Breast epithelium (tissue), 4 donors: ENCODE results near the gene NBAS. TPM values are rescaled to one million over a fixed set of nuclear protein-coding genes. Genes with fewer than 3 reads are reported as not detected.
"Not testable (repeated sequence)": the region's sequence is repeated elsewhere in the genome, so short reads cannot be mapped to it uniquely, and the experiment has no call there.

Experiments
- DNase-seq, 2 donors: peaks; one replicate each; pipeline ENCODE4 v3.0.0-alpha.2; 2019; ENCODE audit warnings: low spot score in 2 of 2
- H3K27ac ChIP-seq, 2 donors: fragments of 200-600 bp; sonication (generic) in 1 of 2; one replicate each; pipeline ENCODE4 v1.5.1; 2016 to 2019; ENCODE audit warnings: mild to moderate bottlenecking in 1 of 2
- H3K27me3 ChIP-seq, 2 donors: fragments of 200-600 bp; sonication (generic) in 1 of 2; one replicate each; pipeline versions ENCODE4 v1.5.1 to v1.6.0; 2017 to 2019; ENCODE audit warnings: control low read depth in 1 of 2, mild to moderate bottlenecking in 1 of 2
- H3K36me3 ChIP-seq: fragments of 200-600 bp; one replicate; pipeline ENCODE4 v1.5.1; 2019
- H3K4me1 ChIP-seq, 2 donors: fragments of 200-600 bp; sonication (generic); one replicate each; pipeline ENCODE4 v1.5.1; 2016 to 2019; ENCODE audit warnings: control low read depth in 1 of 2
- H3K4me3 ChIP-seq, 3 donors: fragments of 200-600 bp; sonication (generic); 1 replicate in 2 of 3; 2 replicates in 1 of 3; pipeline ENCODE4 v1.5.1; 2016 to 2019; ENCODE audit warnings: mild to moderate bottlenecking in 3 of 3, moderate library complexity in 2 of 3
- H3K9me3 ChIP-seq, 2 donors: fragments of 200-600 bp; sonication (generic) in 1 of 2; one replicate each; pipeline ENCODE4 v1.5.1; 2016 to 2019; ENCODE audit warnings: control low read depth in 1 of 2
- POLR2A ChIP-seq: fragments of 450-650 bp; IDR thresholded peaks from one replicate; pipeline ENCODE4 v1.6.1; 2016; ENCODE audit warnings: antibody characterized with exemption, mild to moderate bottlenecking, moderate library complexity
- POLR2AphosphoS5 ChIP-seq, 3 donors: sonication (generic); formaldehyde crosslinking; IDR thresholded peaks; one replicate each; pipeline ENCODE4 v1.6.1; 2017; ENCODE audit warnings: antibody characterized with exemption in 3 of 3
- intact Hi-C: fragments of 100-400 bp; cut with DNase I; formaldehyde crosslinking; loops from one replicate; pipeline ENCODE4 v1.15.1; 2023; ENCODE audit warnings: low total_unique reads
- total RNA-seq, 3 donors: library from RNA; depleted of rRNA; stranded (reverse); fragments of >200 nt; gene quantifications; one replicate each; pipeline ENCODE4 v1.1.0, GENCODE V29; 2016
- TF ChIP-seq, protein P1 (sequence below), 3 donors: fragments of 450-650 bp; IDR thresholded peaks; one replicate each; pipeline ENCODE4 v1.5.1; 2016 to 2017; ENCODE audit warnings: antibody characterized with exemption in 3 of 3, mild to moderate bottlenecking in 3 of 3, moderate library complexity in 3 of 3

Gene NBAS
- total RNA-seq, 3 donors from 2014 or later = 44.9 to 59.1 (median 45.1) TPM

DNA sequence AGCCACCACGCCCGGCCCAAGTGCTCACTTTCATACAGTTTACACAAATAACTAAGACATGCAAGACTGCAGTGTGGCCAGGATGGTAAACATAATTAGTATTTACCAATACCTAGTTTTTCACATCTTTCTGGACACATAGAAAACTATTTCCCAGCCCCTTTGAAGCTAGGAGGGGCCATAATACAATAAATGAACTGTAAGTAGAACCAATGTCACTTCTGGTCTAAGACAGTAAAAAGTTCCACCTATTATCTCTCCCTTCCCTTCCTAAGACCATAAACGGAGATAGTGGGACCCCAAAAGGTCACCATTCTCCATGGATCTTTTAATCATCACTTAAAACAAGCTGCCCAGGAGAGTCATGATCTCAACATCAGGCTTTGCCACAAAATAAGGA lies 51.0 kb downstream of the NBAS start:
- H3K9me3 ChIP-seq = no peaks in the 10 kb centered on the region
- no peak overlapping the region for H3K27ac ChIP-seq
- intact Hi-C loops = no loop called here
- H3K27me3 ChIP-seq = no peaks in the 10 kb centered on the region
- no peaks in the 10 kb centered on the region for H3K4me1 ChIP-seq
- H3K36me3 ChIP-seq = no peaks in the 10 kb centered on the region
- TF ChIP-seq POLR2A (no peak), POLR2AphosphoS5 (IDR thresholded peaks at IDR 0.05) (no peak)
- TF ChIP-seq, protein P1, sequence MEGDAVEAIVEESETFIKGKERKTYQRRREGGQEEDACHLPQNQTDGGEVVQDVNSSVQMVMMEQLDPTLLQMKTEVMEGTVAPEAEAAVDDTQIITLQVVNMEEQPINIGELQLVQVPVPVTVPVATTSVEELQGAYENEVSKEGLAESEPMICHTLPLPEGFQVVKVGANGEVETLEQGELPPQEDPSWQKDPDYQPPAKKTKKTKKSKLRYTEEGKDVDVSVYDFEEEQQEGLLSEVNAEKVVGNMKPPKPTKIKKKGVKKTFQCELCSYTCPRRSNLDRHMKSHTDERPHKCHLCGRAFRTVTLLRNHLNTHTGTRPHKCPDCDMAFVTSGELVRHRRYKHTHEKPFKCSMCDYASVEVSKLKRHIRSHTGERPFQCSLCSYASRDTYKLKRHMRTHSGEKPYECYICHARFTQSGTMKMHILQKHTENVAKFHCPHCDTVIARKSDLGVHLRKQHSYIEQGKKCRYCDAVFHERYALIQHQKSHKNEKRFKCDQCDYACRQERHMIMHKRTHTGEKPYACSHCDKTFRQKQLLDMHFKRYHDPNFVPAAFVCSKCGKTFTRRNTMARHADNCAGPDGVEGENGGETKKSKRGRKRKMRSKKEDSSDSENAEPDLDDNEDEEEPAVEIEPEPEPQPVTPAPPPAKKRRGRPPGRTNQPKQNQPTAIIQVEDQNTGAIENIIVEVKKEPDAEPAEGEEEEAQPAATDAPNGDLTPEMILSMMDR (IDR thresholded peaks at IDR 0.05) = no peak
- no peak overlapping the region for H3K4me3 ChIP-seq
- no peak for DNase-seq

DNA sequence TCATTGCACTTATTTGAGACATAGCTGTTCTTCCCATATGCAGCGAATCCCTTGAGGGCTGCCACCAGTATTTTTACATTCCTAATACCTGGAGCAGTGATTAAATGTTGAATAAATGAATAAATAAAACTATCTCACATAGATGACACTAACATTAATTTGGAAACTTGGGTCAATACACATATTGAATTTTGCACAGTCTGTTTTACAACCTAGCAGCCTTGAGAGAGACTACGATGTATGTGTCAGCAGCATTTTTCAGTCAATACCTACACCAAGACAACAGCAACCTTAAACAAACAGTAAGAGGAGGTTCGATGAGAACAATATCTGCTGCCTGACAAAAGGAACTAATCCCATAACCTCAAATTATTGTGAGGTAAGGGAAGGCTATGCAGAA lies 53.4 kb downstream of the NBAS start:
- no peak for DNase-seq
- no peaks in the 10 kb centered on the region for H3K9me3 ChIP-seq
- intact Hi-C loops = no loop called here
- H3K4me1 ChIP-seq = no peaks in the 10 kb centered on the region
- TF ChIP-seq POLR2A (no peak), POLR2AphosphoS5 (IDR thresholded peaks at IDR 0.05) (no peak)
- TF ChIP-seq, protein P1 (IDR thresholded peaks at IDR 0.05) = no peak
- H3K27ac ChIP-seq = no peak overlapping the region
- no peaks in the 10 kb centered on the region for H3K36me3 ChIP-seq
- no peak overlapping the region for H3K4me3 ChIP-seq
- no peaks in the 10 kb centered on the region for H3K27me3 ChIP-seq

DNA sequence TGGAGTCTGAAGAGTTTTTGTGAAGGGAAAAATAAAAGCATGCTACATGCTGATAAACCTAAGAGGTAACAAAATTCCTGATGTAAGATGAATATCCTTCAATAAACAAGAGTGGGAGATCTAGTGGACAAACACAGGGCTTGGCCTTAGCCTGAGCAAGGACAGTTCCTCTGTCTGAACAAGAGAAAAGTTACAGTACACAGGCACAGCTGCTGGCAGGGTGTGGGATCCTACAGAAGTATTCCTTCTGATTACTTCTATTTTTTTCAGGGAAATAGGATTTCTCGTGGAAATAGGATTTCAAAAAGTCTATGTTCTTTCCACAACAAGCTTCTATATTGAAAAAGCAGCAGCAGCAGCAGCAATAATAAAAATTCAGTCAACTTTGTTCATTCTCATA lies 54.1 kb downstream of the NBAS start:
- Histone ChIP-seq H3K4me3 (no peak overlapping the region), H3K4me1 (no peaks in the 10 kb centered on the region), H3K9me3 (no peaks in the 10 kb centered on the region), H3K36me3 (no peaks in the 10 kb centered on the region), H3K27ac (no peak overlapping the region), H3K27me3 (no peaks in the 10 kb centered on the region)
- TF ChIP-seq POLR2A (no peak), POLR2AphosphoS5 (IDR thresholded peaks at IDR 0.05) (no peak)
- TF ChIP-seq, protein P1 (IDR thresholded peaks at IDR 0.05) = no peak
- no peak for DNase-seq
- intact Hi-C loops = no loop called here

DNA sequence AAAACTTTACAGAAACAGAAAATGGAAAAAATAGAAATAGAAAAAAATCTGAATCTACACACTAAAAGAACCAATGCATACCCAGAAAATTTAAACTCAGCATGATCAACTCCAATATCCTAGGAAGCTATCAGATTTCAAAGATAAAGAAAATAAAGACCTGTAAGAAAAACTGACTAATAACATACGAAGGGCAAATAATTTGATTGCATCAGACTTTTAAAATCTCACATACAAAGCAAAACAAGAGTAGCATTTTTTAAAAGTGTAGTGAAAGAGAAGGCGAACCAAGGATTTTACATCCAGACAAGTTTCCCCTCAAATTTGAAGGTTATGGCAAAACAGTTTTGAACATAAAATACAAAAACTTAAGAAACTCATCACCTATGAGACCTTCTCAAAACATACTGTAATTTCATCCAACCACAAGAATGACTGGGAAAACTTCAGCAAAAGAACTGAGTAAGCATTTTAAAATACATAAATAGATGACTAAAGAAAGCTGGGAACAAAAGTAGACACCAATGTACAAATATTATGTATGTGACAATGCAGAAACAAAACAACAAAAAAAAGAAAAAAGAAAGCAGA lies 54.8 kb downstream of the NBAS start:
- Histone ChIP-seq H3K36me3 (no peaks in the 10 kb centered on the region), H3K9me3 (no peaks in the 10 kb centered on the region)

DNA sequence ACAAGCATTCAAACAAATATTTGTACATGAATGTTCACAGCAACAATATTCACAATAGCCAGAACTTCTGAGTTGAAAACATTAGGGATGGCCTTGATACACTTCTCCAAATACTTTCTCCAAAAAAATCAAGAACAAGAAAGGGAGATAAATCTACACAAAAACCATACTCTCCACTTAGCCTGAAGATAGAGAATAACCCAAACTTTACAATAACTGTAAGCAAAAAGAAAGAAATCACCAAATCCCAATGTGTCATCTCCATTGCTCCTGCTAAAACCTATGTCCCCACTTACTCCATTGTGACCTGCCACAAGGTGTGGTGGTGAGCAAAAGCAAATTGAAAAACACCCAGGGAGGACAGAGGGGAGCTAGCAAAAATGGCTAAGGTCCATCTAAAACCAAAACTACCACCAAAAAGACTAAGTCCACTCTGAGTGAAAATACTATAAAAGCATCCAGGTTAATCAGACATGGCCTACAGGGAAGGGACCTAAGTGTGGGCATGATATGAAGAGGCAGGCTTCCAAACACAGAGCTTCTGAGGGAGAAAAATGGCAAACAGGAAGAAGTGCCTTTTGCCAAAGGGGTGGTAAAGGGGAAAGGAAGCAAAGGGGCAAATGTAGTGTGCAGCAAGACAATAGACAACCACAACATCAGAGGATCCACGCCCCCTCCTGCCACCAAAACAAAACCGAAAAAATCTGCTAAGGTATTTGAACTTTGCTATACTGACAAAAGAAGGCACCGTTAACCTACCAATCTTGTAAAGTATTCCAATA lies 56.1 kb downstream of the NBAS start:
- Histone ChIP-seq H3K9me3 (no peaks in the 10 kb centered on the region), H3K27me3 (no peaks in the 10 kb centered on the region), H3K4me3 (no peak overlapping the region), H3K36me3 (no peaks in the 10 kb centered on the region), H3K27ac (no peak overlapping the region), H3K4me1 (no peaks in the 10 kb centered on the region)
- no peak for DNase-seq
- TF ChIP-seq POLR2A (no peak), POLR2AphosphoS5 (IDR thresholded peaks at IDR 0.05) (no peak)
- TF ChIP-seq, protein P1 (IDR thresholded peaks at IDR 0.05) = no peak
- intact Hi-C loops = no loop called here

More for the DNA sequence above, 54.8 kb downstream of the NBAS start:
- Histone ChIP-seq H3K27ac (no peak overlapping the region), H3K4me3 (no peak overlapping the region), H3K27me3 (no peaks in the 10 kb centered on the region), H3K4me1 (no peaks in the 10 kb centered on the region)
- no peak for DNase-seq
- intact Hi-C loops = no loop called here
- TF ChIP-seq POLR2AphosphoS5 (IDR thresholded peaks at IDR 0.05) (no peak), POLR2A (no peak)
- TF ChIP-seq, protein P1 (IDR thresholded peaks at IDR 0.05) = no peak

DNA sequence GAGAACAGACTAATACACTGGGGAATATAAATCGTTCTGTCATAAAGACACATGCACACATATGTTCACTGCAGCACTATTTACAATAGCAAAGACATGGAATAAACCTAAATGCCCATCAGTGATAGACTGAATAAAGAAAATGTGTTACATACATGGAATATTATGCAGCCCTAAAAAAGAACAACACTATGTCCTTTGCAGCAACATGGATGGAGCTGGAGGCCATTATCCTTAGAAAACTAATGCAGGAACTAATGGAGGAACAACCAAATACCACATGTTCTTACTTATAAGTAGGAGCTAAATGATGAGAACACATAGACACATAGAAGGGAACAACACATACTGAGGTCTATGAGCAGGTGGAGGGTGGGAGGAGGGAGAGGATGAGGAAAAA lies 61.9 kb downstream of the NBAS start:
- H3K4me1 ChIP-seq, H3K27me3 ChIP-seq, H3K9me3 ChIP-seq, H3K27ac ChIP-seq, H3K4me3 ChIP-seq, DNase-seq, H3K36me3 ChIP-seq, intact Hi-C loops: not testable (repeated sequence)
